ENCODE data around the gene SPAAR.
"Not testable (repeated sequence)": the region's sequence is repeated elsewhere in the genome, so short reads cannot be mapped to it uniquely, and the experiment has no call there.

The SPAAR gene

GRCh38 chr9:35905051-35905781 is 4.1 kb upstream of the SPAAR start:
- FAIRE-seq, result no peak

- FAIRE-seq, result peak; percentile 15
Measured at GRCh38 chr9:35905912-35906679, 3.2 kb upstream of the SPAAR start, which contains the start of gene HRCT1. HRCT1 (plus strand) TSS chr9:35906202; CDS start chr9:35906288, 86 bp downstream.

- FAIRE-seq, result no peak
Measured at GRCh38 chr9:35906923-35907699, 2.2 kb upstream of the SPAAR start.

- no peak for FAIRE-seq
Measured at GRCh38 chr9:35907711-35908503, 1.4 kb upstream of the SPAAR start.

GRCh38 chr9:35908504-35909125 is 675 bp upstream of the SPAAR start:
- no peak for FAIRE-seq

GRCh38 chr9:35909687-35910612 is 660 bp downstream of the SPAAR start:
- FAIRE-seq, result no peak

- FAIRE-seq, result no peak
Measured at GRCh38 chr9:35910613-35911359, 1.5 kb downstream of the SPAAR start.

GRCh38 chr9:35911690-35912089 is 2.4 kb downstream of the SPAAR start:
- no peak for FAIRE-seq

GRCh38 chr9:35912791-35913400 is 3.6 kb downstream of the SPAAR start:
- no peak for FAIRE-seq

- FAIRE-seq, result not testable (repeated sequence)
Measured at GRCh38 chr9:35913429-35913828, 4.1 kb downstream of the SPAAR start.

GRCh38 chr9:35914301-35914807 is 5.1 kb downstream of the SPAAR start:
- FAIRE-seq, result peak; percentile 83

- FAIRE-seq, result no peak
Measured at GRCh38 chr9:35915681-35916294, 6.5 kb downstream of the SPAAR start.

- FAIRE-seq, result no peak
Measured at GRCh38 chr9:35917261-35917660, 8.0 kb downstream of the SPAAR start.

GRCh38 chr9:35918780-35919179 is 9.5 kb downstream of the SPAAR start:
- FAIRE-seq, result no peak

GRCh38 chr9:35919212-35920008 is 10.1 kb downstream of the SPAAR start:
- FAIRE-seq, result peak; percentile 82

GRCh38 chr9:35920051-35920620 is 10.8 kb downstream of the SPAAR start:
- no peak for FAIRE-seq

- no peak for FAIRE-seq
Measured at GRCh38 chr9:35923598-35923926, 14.3 kb downstream of the SPAAR start.

Data from endometrium (tissue), 2 donors.